ENCODE results near the gene CATSPERZ. TPM values are rescaled to one million over a fixed set of nuclear protein-coding genes. Genes with fewer than 3 reads are reported as not detected.
"Not testable (repeated sequence)": the region's sequence is repeated elsewhere in the genome, so short reads cannot be mapped to it uniquely, and the experiment has no call there.

Gene CATSPERZ
- total RNA-seq, 6 experiments from 2014 or later: not detected

DNA sequence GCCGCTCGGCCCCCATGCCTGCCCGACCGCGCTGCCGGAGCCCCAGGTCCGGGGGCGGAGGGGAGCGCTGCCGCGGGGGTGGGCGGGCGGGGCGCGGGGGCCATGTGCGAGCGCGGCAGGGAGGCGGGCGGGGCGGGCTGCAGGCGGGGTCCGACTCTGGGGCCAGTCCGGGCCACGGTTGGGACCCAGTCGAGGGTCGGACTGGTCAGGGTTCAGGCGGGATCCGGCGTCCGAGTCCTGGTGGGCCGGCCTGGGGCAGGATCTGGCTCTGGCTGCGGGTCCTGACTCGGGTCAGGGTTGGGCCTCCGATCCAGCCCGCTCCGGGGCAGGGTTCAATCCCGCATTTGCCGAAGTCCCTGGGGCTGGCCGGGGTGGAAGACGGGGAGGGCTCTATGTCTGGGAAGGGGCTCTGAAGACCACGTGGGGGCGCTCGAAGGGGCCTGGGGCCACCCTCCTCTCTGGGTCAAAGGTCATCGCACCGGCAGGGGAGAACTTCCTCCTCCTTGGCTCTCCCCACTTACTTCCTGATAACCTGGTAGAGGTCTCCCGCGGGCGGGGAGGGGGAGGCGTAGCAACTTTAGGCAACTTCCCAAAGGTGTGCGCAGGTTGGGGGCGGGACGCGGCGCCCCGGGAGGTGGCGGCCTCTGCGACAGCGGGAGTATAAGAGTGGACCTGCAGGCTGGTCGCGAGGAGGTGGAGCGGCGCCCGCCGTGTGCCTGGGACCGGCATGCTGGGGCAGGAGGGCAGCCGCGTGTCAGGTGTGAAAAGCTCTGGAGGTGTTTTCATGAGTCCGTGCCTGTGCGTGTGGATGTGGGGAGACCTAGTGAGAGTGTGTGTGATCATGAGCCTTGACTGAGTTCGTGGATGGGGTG, 5.8 kb downstream of the CATSPERZ start:
- Histone ChIP-seq H3K27ac (peak overlapping the region; percentile 78 to 97 (median 83)), H3K36me3 (no peaks in the 10 kb centered on the region), H3K27me3 (no peaks in the 10 kb centered on the region), H3K4me1 (peaks cover 0 to 36% (median 7%) of the 10 kb centered on the region in 4 donors), H3K9me3 (no peaks in the 10 kb centered on the region), H3K4me3 (peak overlapping the region; percentile 77 to 81 (median 77))
- WGBS (ENCODE audit: insufficient coverage, low coverage, low lambda C conversion rate, missing lambda C conversion rate): 2% methylated on average over 10 of the region's 71 CpGs
- intact Hi-C loops (cut with DNase I): no loop called here
- DNase-seq: peak; percentile 86 to 92 (median 91)
- TF ChIP-seq POLR2A (IDR thresholded peaks at IDR 0.05): peak; percentile 84
- TF ChIP-seq, protein P1, sequence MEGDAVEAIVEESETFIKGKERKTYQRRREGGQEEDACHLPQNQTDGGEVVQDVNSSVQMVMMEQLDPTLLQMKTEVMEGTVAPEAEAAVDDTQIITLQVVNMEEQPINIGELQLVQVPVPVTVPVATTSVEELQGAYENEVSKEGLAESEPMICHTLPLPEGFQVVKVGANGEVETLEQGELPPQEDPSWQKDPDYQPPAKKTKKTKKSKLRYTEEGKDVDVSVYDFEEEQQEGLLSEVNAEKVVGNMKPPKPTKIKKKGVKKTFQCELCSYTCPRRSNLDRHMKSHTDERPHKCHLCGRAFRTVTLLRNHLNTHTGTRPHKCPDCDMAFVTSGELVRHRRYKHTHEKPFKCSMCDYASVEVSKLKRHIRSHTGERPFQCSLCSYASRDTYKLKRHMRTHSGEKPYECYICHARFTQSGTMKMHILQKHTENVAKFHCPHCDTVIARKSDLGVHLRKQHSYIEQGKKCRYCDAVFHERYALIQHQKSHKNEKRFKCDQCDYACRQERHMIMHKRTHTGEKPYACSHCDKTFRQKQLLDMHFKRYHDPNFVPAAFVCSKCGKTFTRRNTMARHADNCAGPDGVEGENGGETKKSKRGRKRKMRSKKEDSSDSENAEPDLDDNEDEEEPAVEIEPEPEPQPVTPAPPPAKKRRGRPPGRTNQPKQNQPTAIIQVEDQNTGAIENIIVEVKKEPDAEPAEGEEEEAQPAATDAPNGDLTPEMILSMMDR (IDR thresholded peaks at IDR 0.05): peak; percentile 13 to 37 (median 20)
- ATAC-seq: peak; percentile 31 to 38 (median 36)

DNA sequence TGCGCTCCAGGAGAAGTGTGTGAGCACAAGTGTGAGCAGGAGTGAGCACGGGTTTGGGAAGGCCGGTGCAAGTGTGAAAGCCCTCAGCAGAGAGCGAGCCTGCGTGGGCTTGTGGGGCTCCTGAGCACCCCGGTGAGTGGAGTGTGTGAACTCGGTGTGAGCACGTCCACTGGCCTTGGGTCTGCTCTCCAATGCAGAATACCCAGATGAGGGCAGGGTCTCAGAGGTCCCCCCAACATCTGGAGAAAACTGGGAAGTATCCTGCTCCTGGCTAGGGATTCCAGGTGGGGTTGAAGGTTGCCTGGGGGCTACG, 6.4 kb downstream of the CATSPERZ start:
- H3K36me3 ChIP-seq: no peaks in the 10 kb centered on the region
- no peaks in the 10 kb centered on the region for H3K9me3 ChIP-seq
- 8% methylated on average over 5 of the region's 9 CpGs for WGBS (ENCODE audit: insufficient coverage, low coverage, low lambda C conversion rate, missing lambda C conversion rate)
- H3K27me3 ChIP-seq: no peaks in the 10 kb centered on the region
- peaks cover 0 to 36% (median 7%) of the 10 kb centered on the region in 4 donors for H3K4me1 ChIP-seq
- TF ChIP-seq POLR2A (IDR thresholded peaks at IDR 0.05): no peak
- TF ChIP-seq, protein P1 (IDR thresholded peaks at IDR 0.05): no peak
- H3K4me3 ChIP-seq: peak overlapping the region; percentile 77 to 81 (median 77)
- DNase-seq (no peak), ATAC-seq (no peak)
- intact Hi-C loops (cut with DNase I): no loop called here
- peak overlapping the region; percentile 78 to 97 (median 83) for H3K27ac ChIP-seq

DNA sequence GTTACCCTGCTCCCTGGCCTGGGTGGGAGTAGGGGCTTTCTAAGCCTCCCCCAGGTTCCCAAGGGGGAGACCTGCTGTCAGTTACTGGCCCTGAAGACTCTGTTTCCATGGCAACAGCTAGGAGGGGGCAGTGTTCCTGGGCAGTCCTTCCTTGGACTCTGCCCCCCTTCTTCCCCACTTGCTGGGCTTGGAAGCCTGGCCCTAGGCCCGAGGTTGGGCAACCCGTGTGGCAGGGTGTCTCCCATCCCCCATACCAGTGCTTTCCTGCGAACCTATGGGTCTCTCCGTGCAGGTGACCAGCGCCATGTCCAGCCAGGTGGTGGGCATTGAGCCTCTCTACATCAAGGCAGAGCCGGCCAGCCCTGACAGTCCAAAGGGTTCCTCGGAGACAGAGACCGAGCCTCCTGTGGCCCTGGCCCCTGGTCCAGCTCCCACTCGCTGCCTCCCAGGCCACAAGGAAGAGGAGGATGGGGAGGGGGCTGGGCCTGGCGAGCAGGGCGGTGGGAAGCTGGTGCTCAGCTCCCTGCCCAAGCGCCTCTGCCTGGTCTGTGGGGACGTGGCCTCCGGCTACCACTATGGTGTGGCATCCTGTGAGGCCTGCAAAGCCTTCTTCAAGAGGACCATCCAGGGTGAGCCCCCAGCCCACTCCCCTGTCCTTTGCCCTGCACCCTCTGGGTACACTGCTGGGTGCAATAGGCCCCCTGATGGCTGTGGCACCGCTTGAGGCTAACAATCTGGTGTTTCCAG, 6.9 kb downstream of the CATSPERZ start:
- WGBS (ENCODE audit: insufficient coverage, low coverage, low lambda C conversion rate, missing lambda C conversion rate): 6% methylated on average over 3 of the region's 15 CpGs
- peak; percentile 35 to 57 (median 40) for ATAC-seq
- intact Hi-C loops (cut with DNase I): no loop called here

DNA sequence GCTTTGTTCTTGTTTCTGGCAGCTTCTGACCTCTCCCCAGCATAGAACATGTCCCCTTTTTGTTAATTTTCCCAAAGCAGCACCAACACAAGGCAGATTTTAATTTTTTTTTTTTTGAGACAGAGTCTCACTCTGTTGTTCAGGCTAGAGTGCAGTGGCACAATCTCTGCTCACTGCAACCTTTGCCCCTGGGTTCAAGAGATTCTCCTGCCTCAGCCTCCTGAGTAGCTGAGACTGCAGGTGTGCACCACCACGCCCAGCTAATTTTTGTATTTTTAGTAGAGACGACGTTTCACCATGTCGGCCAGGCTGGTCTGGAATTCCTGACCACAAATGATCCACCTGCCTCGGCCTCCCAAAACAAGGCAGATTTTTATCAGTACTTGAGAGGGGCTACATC, 7.6 kb downstream of the CATSPERZ start:
- H3K4me1 ChIP-seq: peaks cover 0 to 36% (median 7%) of the 10 kb centered on the region in 4 donors
- 66% methylated on average over 5 of the region's 5 CpGs for WGBS (ENCODE audit: insufficient coverage, low coverage, low lambda C conversion rate, missing lambda C conversion rate)
- H3K9me3 ChIP-seq; DNase-seq; H3K36me3 ChIP-seq; H3K27me3 ChIP-seq; intact Hi-C loops (cut with DNase I); ATAC-seq: not testable (repeated sequence)
- H3K27ac ChIP-seq: peak overlapping the region in 1 of 3 donors; percentile 97
- H3K4me3 ChIP-seq: peak overlapping the region in 1 of 3 donors; percentile 81

More for the DNA sequence above, 6.9 kb downstream of the CATSPERZ start:
- H3K4me1 ChIP-seq: peaks cover 0 to 36% (median 7%) of the 10 kb centered on the region in 4 donors
- no peaks in the 10 kb centered on the region for H3K9me3 ChIP-seq
- peak overlapping the region; percentile 78 to 97 (median 83) for H3K27ac ChIP-seq
- H3K36me3 ChIP-seq: no peaks in the 10 kb centered on the region
- H3K4me3 ChIP-seq: peak overlapping the region; percentile 77 to 81 (median 77)
- no peaks in the 10 kb centered on the region for H3K27me3 ChIP-seq
- peak; percentile 82 to 94 (median 91) for DNase-seq
- TF ChIP-seq, protein P1 (IDR thresholded peaks at IDR 0.05): no peak
- TF ChIP-seq POLR2A (IDR thresholded peaks at IDR 0.05): no peak

Data from right lobe of liver (tissue), 6 donors.